PC-3 (cell line): ENCODE results near the gene AEBP1.

Source experiments
- EZH2 ChIP-seq: fragments of 300-600 bp; sonication (generic); IDR thresholded peaks from one replicate; pipeline ENCODE4 v1.6.1; 2017; ENCODE audit warnings: antibody characterized with exemption, mild to moderate bottlenecking, low read length; ENCODE audit not compliant: unreplicated experiment
- EZH2phosphoT487 ChIP-seq: fragments of 300-600 bp; sonication (generic); IDR thresholded peaks from 2 replicates; pipeline ENCODE4 v1.6.1; 2018; ENCODE audit warnings: mild to moderate bottlenecking, antibody characterized with exemption, low read length, borderline replicate concordance
- TF ChIP-seq, protein P1 (sequence below): fragments of 300-600 bp; sonication (generic); conservative IDR thresholded peaks from 2 replicates; pipeline ENCODE4 v1.5.1; 2017; ENCODE audit warnings: antibody characterized with exemption, low read depth, mild to moderate bottlenecking, low read length

DNA sequence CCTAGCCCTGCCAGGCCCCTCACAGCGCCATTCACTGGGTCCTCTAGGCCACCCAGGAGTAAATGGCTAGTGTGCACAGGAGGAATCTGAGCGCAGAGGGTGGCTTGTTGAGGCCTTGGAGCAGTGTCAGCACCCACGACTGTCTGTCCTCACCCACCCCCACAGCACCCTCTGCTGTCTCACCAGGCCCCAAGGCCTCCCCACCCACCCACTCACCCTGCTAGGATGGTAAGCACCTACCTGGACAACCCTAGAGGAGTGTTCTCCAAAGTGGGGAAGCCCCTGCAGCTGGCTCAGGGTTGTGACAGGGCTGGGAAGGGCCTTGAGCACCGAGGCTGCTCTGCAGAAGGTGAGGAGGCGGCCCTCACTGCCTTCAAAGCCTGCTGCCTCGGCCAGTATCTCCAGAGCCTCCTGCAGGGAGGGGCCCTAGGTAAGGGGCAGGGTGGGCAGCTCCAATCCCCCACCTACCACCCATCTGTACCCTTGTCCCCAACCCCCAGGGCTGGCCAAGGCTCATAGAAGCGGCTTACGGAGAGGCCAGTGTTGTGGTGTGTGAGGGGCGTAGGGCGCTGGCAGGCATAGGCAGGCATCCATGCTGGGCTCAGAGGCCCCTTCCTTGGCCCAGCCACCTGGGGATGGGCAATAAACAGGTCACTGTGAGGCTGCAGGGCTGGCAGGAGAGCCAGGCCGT, 24.7 kb upstream of the AEBP1 start:
- TF ChIP-seq, protein P1, sequence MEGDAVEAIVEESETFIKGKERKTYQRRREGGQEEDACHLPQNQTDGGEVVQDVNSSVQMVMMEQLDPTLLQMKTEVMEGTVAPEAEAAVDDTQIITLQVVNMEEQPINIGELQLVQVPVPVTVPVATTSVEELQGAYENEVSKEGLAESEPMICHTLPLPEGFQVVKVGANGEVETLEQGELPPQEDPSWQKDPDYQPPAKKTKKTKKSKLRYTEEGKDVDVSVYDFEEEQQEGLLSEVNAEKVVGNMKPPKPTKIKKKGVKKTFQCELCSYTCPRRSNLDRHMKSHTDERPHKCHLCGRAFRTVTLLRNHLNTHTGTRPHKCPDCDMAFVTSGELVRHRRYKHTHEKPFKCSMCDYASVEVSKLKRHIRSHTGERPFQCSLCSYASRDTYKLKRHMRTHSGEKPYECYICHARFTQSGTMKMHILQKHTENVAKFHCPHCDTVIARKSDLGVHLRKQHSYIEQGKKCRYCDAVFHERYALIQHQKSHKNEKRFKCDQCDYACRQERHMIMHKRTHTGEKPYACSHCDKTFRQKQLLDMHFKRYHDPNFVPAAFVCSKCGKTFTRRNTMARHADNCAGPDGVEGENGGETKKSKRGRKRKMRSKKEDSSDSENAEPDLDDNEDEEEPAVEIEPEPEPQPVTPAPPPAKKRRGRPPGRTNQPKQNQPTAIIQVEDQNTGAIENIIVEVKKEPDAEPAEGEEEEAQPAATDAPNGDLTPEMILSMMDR = no peak
- TF ChIP-seq EZH2 = no peak
- TF ChIP-seq EZH2phosphoT487 = no peak
